ENCODE results near the gene HRAS.

DNA sequence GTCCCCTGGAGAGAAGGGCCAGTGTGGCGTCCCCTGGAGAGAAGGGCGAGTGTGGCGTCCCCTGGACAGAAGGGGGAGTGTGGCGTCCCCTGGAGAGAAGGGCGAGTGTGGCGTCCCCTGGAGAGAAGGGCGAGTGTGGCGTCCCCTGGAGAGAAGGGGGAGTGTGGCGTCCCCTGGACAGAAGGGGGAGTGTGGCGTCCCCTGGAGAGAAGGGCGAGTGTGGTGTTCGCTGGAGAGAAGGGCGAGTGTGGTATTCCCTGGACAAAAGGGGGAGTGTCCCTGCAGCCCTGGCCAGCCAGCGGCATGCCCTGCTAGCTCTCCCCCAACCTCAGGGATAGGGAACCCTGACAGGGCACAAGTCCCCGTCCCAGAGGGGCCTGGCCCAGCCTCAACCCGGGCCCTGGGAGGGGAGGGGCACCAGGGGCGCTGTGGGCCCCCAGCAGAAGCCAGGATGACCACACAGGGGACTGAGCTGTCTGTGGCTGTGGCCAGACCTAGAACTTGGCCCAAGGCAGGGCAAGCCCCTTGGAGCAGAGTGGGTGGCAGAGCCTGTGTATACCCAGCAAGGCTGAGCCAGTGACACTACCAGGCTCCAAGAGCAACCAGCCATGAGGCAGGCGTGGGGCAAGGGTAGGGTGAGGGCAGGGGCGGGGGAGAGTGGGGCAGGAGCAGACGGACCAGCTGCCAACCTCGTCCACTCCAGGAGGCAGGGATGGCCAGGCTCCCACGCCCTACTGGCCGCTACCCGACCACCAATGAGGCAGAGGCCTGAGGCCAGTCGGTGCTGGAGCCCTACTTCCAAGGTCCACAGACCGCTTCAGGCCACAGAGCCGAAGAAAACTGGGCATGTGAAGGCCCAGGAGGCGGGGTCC lies 4.2 kb downstream of the HRAS start:
- TF ChIP-seq ZNF121 (CRISPR knock-in tag; IDR thresholded peaks at IDR 0.05) (no peak), POLR2A (IDR thresholded peaks at IDR 0.05; ENCODE audit: insufficient read depth in 1 of 2, low read depth in 2 of 2, low read length in 2 of 2) (no peak), ESRRA (CRISPR knock-in tag; IDR thresholded peaks at IDR 0.05; ENCODE audit: low read depth) (no peak)
